GM12872 (cell line): ENCODE data around the gene PLXND1.

ENCODE experiments used
- TF ChIP-seq, protein P1 (sequence below): IDR thresholded peaks from 3 replicates; pipeline ENCODE4 v1.5.1; 2011; ENCODE audit warnings: low read depth, mild to moderate bottlenecking, low read length, moderate library complexity; ENCODE audit not compliant: insufficient read depth

PLXND1 gene

DNA sequence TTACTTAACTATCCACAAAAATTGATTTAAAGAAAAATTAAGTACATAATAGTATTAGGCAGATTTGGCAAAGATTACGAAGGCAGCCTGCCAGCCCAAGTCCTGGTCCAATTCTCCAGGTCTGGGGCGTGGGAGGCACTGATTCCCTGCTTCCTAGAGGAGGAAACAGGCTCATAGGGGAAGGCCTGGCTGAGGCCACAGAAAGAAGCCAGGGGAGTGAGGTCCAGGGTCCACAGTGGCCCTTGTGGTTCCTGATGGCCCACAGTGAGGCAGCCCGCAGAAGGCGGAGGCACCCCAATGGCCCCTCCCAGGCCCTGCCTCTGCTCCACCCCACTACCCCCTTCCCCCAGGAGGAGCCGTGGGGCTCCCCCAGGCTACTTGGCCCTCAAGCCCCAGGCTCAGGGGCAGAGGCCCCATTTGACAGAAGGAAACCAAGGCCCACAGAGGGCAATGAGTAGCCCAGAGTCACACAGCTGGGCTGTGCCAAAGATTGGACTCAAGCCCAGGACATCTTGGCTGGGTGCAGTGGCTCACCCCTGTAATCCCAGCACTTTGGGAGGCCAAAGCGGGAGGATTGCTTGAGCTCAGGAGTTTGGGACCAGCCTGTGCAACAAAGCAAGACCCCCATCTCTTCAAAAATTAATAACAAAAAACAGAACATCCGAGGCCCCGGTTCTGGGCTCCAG is 42.5 kb downstream of the PLXND1 start:
- TF ChIP-seq, protein P1, sequence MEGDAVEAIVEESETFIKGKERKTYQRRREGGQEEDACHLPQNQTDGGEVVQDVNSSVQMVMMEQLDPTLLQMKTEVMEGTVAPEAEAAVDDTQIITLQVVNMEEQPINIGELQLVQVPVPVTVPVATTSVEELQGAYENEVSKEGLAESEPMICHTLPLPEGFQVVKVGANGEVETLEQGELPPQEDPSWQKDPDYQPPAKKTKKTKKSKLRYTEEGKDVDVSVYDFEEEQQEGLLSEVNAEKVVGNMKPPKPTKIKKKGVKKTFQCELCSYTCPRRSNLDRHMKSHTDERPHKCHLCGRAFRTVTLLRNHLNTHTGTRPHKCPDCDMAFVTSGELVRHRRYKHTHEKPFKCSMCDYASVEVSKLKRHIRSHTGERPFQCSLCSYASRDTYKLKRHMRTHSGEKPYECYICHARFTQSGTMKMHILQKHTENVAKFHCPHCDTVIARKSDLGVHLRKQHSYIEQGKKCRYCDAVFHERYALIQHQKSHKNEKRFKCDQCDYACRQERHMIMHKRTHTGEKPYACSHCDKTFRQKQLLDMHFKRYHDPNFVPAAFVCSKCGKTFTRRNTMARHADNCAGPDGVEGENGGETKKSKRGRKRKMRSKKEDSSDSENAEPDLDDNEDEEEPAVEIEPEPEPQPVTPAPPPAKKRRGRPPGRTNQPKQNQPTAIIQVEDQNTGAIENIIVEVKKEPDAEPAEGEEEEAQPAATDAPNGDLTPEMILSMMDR = no peak

DNA sequence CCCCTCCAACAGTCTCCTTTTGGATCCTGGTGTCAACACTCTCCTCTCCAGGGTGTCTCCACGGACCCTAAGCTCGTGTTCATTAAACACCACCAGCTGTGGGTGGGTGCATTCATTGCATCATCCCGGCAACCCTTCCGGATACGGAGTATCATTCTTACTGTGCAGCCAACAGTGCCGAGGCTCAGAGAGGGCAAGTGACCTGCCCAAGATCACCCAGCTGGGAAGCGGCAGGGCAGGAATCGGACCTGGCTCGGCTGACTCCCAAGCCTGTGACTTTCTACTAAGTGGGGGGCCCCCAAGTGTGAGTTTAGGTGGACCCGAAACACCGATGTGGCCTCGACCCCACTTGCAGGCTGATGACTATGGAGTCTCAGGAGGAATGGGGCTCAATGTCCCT is 43.1 kb downstream of the PLXND1 start:
- TF ChIP-seq, protein P1 = no peak

DNA sequence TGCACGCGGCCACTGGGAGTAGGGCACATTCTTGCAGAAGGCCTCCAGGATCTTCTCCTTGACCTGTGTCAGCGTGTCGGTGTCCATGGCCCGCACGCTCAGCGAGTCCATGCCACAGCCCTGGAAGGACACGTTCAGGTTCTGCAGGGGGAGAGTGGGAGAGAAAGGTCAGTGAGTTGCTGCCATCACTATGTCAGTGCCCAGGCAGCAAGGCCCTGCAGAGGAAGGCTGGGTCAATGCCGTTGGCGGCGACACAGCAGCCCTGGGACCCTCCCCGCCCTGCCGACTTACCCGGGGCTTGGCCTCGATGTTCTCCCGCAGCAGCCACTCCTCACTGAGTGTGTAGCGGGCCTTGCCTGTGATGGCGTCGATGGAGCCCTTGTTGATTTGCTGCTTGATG is 43.7 kb downstream of the PLXND1 start:
- TF ChIP-seq, protein P1 = no peak

DNA sequence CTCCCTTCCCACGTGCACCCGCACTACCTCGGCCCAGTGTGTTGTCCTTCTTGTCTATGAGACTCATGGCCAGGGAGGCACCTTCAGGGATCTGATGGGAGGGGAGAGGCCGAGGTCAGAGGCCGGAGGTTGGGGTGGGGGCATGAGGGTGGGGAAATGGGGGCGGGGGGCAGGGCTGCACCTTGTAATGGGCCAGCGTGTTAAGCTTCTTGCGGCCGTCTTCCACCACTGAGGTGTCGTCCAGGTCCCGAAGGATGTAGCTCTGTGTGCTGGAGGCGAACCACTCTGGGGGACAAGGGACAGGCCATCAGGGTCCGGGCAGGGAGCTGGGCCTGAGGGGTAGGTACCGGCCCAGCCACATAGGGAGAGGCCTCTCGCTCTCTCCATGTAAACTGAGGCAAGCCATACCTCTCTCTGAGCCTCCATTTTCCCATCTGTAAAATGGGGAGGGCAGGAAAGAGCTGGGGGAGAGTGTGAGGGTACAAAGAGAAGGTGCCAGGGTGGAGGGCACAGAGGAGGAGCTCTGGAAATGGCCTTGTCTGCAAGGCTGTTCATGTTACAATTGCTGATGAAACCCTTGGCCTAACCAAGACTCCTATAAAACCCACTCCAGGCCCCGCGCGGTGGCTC is 44.7 kb downstream of the PLXND1 start:
- TF ChIP-seq, protein P1 = no peak

DNA sequence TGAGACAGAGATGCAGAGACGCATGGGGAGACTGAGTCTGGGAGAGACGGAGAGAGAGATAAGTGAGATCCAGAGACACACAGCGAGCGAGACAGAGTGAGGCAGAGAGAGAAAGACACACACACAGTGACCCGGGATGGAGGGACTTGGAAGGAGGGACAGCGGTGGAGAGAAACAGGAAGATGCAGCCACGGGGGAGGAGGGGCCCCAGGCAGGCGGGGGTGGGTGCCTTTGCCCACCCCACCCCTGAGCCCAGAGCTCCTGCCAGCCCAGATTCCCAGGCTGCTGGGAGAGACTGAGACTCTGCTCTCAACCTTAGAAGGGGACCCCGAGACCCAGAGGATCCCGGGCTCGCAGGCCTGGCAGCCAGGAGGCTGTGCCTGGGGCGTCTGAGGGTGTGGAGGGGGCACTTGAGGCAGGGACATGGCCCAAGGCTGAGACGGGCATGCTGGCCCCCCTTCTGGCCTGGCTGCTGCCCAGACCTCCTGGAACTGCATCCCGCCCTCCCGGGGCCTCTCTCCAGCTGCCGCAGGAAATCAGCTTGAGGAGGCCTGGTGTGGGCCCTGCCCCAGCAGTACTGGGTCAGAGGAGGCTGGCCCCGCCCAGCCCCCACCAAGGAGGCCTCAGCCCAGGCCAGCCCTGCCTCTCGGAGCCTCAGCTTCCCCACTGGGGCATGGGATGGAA is 45.4 kb downstream of the PLXND1 start:
- TF ChIP-seq, protein P1 = no peak

DNA sequence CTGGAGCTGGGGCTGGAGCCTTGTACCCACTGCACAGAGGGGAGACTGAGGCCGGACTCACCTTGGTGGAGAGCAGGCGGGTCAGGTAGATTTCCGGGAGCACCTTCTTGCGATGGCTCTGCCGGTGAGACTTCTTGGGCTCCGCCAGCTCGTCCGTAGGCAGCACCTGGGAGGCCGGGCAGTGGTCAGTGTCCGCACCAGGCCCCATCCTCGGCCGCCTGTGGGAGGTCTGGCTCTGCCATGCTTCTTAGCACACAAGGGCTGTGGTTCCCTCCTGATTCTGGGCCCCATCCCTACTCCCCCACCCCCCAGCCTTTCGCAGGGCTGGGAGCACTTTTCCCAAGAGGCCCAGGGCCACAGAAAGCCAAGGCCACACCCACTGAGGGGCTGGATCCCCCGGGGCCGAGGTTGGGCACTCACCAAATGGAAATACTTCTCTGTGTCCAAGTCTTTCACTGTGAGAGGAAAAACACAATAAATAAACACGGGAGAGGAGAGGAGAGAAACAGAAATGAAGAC is 46.1 kb downstream of the PLXND1 start:
- TF ChIP-seq, protein P1 = no peak

DNA sequence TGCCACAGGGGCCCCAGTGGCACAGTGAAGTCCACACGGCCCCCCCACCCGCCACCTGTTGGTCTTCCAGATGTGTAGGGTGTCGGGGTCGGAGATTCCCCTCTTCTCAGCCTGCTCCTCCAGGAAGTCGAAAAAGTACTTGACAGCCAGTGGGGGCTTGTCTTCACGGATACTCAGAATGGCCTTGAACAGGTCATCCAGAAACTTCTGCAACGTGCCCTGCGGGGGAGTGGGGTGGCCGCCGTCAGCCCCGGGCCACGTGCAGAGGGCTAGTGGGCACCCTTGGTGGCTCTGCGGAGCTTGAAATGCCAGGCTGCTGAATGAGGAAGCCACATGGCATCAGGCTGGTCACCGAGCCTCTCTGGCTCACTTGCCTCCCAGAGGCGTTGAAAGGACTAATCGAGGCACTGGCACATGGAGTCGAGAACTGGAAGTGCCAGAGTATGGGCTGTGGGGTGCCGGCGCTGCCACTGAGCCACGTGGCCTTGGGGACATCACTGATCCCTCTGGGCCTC is 46.9 kb downstream of the PLXND1 start:
- TF ChIP-seq, protein P1 = no peak
